WTC11 (cell line): ENCODE data around the gene TPRX2.

Experiments
- E2F4 ChIP-seq: sonication (generic); formaldehyde crosslinking; IDR thresholded peaks from 2 replicates; pipeline ENCODE4 v1.8.1; 2022; ENCODE audit warnings: low read depth, mild to moderate bottlenecking, moderate library complexity, missing genetic modification reagents, borderline replicate concordance
- ESRRA ChIP-seq: sonication (generic); formaldehyde crosslinking; IDR thresholded peaks from 2 replicates; pipeline ENCODE4 v1.8.1; 2022; ENCODE audit warnings: mild to moderate bottlenecking, missing genetic modification reagents, borderline replicate concordance
- NR2C2 ChIP-seq: sonication (generic); formaldehyde crosslinking; IDR thresholded peaks from 2 replicates; pipeline ENCODE4 v1.8.0; 2022; ENCODE audit warnings: mild to moderate bottlenecking, missing genetic modification reagents
- TF ChIP-seq, protein P1 (sequence below): sonication (generic); formaldehyde crosslinking; IDR thresholded peaks from 2 replicates; pipeline ENCODE4 v1.8.0; 2022; ENCODE audit warnings: mild to moderate bottlenecking, missing genetic modification reagents

DNA sequence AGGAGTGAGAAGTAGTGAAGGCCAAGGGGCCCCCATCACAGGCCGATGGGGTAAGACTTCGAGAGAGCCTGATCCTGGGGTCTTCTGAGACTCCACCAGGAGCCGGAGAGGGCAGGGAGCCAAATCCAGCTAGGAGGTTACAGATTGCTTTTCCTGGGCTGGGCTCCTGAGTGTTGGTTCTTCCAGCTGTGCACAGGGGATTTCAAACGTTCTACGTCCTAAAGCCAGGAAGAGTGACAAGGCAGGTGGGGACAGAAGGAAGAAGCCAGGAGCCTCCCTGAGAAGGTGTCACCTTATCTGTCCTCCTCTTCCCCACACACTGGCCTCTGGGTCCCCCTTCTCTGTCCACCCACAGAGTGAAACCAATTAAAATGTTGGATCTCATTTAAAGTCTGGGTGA, 16.1 kb upstream of the TPRX2 start:
- TF ChIP-seq, protein P1, sequence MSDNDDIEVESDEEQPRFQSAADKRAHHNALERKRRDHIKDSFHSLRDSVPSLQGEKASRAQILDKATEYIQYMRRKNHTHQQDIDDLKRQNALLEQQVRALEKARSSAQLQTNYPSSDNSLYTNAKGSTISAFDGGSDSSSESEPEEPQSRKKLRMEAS = no peak
- TF ChIP-seq E2F4 (CRISPR knock-in tag) (no peak), ESRRA (CRISPR knock-in tag) (no peak), NR2C2 (CRISPR knock-in tag) (no peak)
